ENCODE measurements around the gene PMP22.

Gene PMP22

DNA sequence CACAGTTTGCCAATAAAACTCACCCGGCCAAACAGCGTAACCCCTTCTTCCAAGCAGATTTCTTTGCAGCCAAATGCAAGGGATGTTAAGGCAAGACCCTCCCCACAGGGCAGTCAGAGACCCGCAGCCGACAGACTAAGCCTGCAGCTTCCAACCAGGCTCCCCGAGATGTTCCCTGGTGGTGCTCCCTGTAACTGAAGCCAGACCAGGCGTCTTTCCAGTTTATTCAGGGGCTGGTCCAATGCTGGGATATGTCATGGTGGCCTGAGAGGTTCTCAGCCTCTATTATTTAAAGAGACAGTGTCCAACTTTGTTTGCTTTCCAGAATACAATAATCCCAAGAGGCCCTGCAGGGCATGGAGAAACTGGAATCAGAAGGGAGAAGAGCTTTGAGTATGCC, at the start of gene PMP22:
PMP22 (minus strand) TSS at position 196 of the 400 bp plus-strand sequence. CDS start 4,599 bp downstream, outside the sequence.
- DNase-seq (ENCODE audit: low read depth): no peak
- TF ChIP-seq, protein P1, sequence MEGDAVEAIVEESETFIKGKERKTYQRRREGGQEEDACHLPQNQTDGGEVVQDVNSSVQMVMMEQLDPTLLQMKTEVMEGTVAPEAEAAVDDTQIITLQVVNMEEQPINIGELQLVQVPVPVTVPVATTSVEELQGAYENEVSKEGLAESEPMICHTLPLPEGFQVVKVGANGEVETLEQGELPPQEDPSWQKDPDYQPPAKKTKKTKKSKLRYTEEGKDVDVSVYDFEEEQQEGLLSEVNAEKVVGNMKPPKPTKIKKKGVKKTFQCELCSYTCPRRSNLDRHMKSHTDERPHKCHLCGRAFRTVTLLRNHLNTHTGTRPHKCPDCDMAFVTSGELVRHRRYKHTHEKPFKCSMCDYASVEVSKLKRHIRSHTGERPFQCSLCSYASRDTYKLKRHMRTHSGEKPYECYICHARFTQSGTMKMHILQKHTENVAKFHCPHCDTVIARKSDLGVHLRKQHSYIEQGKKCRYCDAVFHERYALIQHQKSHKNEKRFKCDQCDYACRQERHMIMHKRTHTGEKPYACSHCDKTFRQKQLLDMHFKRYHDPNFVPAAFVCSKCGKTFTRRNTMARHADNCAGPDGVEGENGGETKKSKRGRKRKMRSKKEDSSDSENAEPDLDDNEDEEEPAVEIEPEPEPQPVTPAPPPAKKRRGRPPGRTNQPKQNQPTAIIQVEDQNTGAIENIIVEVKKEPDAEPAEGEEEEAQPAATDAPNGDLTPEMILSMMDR (conservative IDR thresholded peaks at IDR 0.05; ENCODE audit: low read depth, low read length): no peak
- H3K4me3 ChIP-seq (ENCODE audit: low read length): no peak within 1 kb of the TSS

- no peak overlapping the region for H3K4me3 ChIP-seq (ENCODE audit: low read length)
- TF ChIP-seq, protein P1 (conservative IDR thresholded peaks at IDR 0.05; ENCODE audit: low read depth, low read length): no peak
- no peak for DNase-seq (ENCODE audit: low read depth)
These were observed 46.9 kb upstream of the PMP22 start for GRCh38 chr17:15311996-15312395.

- DNase-seq (ENCODE audit: low read depth): no peak
- TF ChIP-seq, protein P1 (conservative IDR thresholded peaks at IDR 0.05; ENCODE audit: low read depth, low read length): no peak
- no peak overlapping the region for H3K4me3 ChIP-seq (ENCODE audit: low read length)
These were observed 44.7 kb upstream of the PMP22 start for GRCh38 chr17:15309793-15310192.

- no peak overlapping the region for H3K4me3 ChIP-seq (ENCODE audit: low read length)
- DNase-seq (ENCODE audit: low read depth): no peak
- TF ChIP-seq, protein P1 (conservative IDR thresholded peaks at IDR 0.05; ENCODE audit: low read depth, low read length): no peak
These were observed 44.1 kb upstream of the PMP22 start for GRCh38 chr17:15309236-15309635.

GRCh38 chr17:15308758-15309157, 43.6 kb upstream of the PMP22 start:
- TF ChIP-seq, protein P1 (conservative IDR thresholded peaks at IDR 0.05; ENCODE audit: low read depth, low read length): no peak
- no peak overlapping the region for H3K4me3 ChIP-seq (ENCODE audit: low read length)

GRCh38 chr17:15307710-15308111, 42.6 kb upstream of the PMP22 start:
- TF ChIP-seq, protein P1 (conservative IDR thresholded peaks at IDR 0.05; ENCODE audit: low read depth, low read length): no peak
- no peak for DNase-seq (ENCODE audit: low read depth)
- H3K4me3 ChIP-seq (ENCODE audit: low read length): no peak overlapping the region

More at GRCh38 chr17:15308758-15309157, 43.6 kb upstream of the PMP22 start:
- no peak for DNase-seq (ENCODE audit: low read depth)

DNA sequence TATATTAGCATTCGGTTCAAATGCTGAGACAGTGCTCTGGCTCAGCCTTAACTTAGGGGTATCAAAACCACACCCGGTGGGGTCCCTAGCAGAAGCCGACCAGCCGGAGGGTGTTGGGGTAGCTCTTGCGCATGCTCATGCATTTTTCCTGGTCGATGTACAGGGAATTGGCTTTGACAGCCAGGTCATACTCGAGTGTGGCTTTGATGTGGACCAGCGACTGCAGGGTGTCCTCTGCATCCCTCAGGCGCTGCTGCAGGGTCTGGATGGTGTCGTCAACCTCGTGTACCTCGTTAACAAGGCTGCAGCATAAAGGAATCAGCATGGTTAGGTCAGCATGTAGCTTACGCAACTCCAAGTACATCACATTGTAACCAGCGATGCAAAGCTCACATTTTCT, 38.7 kb upstream of the PMP22 start:
- TF ChIP-seq, protein P1 (conservative IDR thresholded peaks at IDR 0.05; ENCODE audit: low read depth, low read length): no peak
- DNase-seq (ENCODE audit: low read depth): no peak
- no peak overlapping the region for H3K4me3 ChIP-seq (ENCODE audit: low read length)

Measured in retinal pigment epithelial cell (primary cell).